ENCODE measurements around the gene TMEM190.

DNA sequence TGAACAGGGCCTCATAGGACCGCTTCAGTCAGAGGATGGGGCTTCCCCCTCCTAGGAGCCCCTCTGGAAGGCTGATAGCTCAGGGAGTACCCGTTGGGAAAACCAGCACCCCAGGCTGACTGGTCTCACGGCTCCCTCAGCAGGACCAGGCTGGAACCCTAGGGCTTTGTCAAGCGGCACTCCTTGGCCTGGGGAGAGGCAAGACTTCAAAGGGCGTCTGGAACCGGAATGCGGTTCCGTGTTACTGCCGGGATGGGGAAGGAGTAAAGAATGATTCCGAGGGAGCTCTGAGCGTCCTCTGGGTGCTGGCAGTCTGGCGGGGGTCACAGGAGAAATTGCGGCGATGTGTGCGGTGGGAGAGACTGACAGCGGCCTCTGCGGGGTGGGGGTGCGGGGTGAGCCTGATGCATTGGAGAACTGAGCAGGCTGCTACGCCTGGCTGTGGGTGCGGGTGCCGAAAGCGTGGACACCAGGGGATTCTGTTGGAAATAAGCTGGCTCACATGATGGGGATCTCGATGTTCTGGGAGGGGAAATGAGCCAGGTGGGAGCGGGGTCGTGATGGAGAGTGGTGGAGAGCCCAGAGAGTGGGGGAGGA, 24.0 kb upstream of the TMEM190 start:
- TF ChIP-seq, protein P1, sequence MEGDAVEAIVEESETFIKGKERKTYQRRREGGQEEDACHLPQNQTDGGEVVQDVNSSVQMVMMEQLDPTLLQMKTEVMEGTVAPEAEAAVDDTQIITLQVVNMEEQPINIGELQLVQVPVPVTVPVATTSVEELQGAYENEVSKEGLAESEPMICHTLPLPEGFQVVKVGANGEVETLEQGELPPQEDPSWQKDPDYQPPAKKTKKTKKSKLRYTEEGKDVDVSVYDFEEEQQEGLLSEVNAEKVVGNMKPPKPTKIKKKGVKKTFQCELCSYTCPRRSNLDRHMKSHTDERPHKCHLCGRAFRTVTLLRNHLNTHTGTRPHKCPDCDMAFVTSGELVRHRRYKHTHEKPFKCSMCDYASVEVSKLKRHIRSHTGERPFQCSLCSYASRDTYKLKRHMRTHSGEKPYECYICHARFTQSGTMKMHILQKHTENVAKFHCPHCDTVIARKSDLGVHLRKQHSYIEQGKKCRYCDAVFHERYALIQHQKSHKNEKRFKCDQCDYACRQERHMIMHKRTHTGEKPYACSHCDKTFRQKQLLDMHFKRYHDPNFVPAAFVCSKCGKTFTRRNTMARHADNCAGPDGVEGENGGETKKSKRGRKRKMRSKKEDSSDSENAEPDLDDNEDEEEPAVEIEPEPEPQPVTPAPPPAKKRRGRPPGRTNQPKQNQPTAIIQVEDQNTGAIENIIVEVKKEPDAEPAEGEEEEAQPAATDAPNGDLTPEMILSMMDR (IDR thresholded peaks at IDR 0.05; ENCODE audit: low read depth, low read length), result no peak
- no peak for TF ChIP-seq POLR2A (IDR thresholded peaks at IDR 0.05; ENCODE audit: extremely low read depth, insufficient read length)
- TF ChIP-seq, protein P2, sequence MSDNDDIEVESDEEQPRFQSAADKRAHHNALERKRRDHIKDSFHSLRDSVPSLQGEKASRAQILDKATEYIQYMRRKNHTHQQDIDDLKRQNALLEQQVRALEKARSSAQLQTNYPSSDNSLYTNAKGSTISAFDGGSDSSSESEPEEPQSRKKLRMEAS (IDR thresholded peaks at IDR 0.05; ENCODE audit: low read depth, low read length), result no peak
